Stimulated activated CD4-positive, alpha-beta T cell treated with anti-CD3 and anti-CD28 coated beads, Interleukin-12 subunit alpha, Interleukin-12 subunit beta, amount 100 ng/mL, for 48 hours (primary cell): ENCODE measurements around the gene FN3KRP.

Source experiments
- DNase-seq, 3 donors: peaks; one replicate each; pipeline ENCODE4 v3.0.0-alpha.2; 2020; ENCODE audit warnings: low read depth in 2 of 3, low spot score in 1 of 3

Gene FN3KRP

DNA sequence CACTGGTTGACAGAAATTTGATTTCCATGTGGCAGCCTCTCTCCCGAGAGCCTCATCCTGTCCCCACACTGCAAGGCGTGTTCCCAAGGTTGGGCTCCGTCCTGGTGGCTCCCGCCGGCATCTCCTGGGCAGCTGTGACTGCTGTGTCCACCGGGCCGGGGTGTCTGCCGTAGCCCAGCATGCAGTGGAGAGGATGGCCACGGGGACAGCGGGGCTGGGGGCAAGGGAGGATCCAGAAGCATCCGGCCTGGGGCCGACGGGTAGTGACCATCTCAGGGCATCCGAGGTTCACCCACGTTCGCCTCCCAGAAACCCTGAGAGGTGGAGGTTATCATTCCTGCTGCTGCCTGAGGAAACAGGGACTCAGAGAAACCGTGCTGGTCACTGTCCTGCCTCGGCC is 10.8 kb upstream of the FN3KRP start:
- DNase-seq: no peak

DNA sequence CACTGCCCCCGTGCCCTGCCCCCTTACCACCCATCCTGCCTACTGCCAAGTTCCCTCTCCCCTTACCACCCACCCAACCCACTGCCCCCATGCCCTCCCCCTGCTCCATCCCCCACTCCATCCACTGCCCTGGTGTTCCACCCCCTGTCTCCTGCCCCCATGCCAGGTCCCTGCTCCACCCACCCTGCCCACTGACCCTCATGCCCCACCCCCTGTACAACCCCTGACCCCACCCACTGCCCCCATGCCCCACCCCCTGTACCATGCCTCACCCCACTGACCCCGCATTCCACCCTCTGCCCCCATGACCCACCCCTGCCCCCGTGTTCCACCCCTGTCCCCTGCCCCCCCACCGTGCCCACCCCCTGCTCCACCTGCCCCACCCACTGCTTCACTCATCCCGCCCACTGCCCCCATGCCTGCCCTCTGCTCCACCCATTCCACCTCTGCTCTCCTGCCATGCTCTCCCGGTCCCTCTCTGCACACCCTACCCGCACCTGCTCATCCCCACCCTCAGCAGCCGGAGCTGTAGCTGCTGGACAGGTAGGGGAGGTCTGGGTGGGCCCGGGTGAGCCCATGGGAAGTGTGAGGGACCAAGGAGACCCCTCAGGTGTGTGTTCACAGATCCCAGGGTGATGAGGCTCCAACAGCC is 7.4 kb upstream of the FN3KRP start:
- DNase-seq: no peak

DNA sequence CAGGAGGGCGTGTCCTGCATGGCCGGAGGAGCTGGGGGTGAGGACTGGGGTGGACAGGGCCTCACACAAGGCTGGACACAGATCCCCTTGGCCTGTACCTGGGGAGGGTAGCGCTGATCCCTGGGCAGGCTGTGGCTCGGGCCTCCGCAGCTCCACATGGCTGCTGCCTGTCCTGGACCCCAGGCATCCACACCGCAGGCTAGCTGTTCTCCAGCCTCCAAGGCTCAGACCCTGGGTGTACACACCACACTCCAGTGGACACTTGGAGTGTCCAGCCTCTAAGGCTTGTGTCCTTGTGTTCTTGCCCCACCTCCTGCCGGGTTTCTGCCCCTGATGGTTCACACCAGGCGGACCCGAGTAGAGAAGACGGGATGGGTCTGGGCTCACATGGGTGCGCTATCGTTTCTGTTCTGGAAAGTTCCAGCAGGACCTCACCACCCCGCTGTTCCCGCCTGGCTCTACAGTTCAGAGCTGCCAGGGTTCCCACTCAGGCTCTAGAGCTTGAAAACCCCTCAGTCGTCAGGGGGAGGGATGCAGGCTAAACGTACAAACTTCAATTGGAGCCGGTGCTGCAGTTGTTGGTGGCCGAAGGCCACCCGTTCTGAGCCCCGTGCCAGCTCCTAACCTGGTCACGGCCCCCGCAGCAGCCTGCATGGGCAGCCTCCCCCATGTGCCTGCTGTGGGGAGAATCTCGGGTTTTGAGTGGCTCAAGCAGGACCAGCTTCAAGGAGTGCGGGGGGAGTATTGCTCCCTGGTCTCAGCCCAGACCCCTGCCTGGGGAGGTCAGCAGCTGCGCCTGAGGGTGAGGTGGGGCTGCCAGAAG is 6.6 kb upstream of the FN3KRP start:
- DNase-seq: no peak

DNA sequence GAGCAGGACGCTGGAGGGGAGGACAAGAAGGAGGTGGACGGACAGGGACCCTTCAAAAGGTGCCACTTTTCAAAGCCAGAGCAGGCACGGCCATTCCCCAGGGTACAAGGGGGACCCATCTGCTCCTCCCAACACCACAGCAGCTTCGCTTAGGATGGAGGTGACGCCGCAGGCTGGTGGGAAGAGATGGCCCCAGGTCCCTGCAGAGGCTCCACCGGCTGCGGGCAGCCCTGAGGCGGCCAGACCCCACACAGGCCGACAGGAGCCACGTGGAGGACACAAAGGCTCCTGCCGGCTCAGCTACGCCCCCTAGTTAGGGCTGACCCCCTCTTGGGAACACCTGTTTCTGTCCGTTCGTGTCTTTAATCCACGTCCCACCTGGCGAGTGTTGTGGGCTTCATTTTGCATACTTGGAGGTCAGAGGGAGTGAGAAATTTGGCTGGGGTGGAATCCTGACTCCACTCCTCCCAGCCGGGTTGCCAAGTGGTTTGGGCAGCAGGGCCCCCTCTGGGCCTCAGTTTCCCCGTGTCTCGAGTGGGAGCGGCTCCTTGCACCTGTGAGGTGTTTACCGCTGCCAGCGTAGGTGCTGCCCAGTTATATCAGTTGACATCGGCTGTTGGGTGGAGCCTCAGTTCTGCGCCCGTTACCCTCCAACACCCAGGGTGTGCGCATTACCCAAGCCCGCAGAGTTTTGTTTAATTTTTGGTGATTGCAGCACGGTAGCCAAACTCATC is 5.8 kb upstream of the FN3KRP start:
- DNase-seq: no peak

DNA sequence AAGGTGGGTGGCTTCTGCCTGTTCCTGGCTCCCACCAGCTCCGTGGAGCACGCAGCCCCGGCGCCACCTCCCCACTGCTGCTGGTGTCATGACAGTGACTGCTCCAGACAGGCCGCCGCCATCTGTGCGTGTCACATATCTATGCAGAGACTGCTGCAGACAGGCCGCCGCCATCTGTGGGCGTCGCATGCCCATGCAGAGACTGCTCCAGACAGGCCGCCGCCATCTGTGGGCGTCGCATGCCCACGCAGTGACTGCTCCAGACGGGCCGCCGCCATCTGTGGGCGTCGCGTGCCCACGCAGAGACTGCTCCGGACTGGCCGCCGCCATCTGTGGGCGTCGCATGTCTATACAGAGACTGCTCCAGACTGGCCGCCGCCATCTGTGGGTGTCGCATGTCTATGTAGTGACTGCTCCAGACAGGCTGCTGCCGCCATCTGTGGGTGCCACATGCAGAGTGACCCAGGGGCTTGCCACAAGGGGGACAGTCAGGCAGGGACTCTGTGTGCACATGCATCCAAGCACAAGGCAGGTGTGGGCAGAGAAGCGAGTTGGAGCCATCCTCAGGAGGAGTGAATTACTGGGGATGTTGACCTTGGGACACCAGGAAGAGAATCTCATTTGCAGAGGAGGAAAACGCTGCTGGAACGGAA is 3.3 kb upstream of the FN3KRP start:
- DNase-seq: no peak

DNA sequence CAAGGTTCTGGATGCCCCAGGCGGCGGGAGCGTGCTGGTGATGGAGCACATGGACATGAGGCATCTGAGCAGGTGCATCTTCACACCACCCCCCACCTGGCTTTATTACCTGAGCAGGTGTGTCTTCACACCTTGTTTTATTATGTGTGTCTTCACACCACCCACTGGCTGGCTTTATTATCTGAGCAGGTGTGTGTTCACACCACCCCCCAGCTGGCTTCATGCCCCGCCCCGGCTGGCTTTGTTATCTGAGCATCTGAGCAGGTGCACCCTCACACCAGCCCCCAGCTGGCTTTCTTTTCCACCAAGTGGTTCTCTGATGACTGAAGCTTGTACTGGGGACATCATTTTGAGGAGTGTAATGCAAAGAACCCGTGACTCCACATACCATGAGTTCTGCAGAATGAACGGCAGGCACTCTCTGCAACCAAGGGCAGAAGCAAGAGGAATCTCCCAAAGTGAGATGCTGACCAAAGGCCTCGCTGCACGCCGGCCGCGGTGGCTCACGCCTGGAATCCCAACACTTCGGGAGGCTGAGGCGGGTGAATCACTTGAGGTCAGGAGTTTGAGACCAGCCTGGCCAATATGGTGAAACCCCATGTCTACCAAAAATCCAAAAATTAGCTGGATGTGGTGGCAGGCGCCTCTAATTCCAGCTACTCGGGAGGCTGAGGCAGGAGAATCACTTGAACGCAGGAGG is 2.6 kb downstream of the FN3KRP start:
- no peak for DNase-seq

DNA sequence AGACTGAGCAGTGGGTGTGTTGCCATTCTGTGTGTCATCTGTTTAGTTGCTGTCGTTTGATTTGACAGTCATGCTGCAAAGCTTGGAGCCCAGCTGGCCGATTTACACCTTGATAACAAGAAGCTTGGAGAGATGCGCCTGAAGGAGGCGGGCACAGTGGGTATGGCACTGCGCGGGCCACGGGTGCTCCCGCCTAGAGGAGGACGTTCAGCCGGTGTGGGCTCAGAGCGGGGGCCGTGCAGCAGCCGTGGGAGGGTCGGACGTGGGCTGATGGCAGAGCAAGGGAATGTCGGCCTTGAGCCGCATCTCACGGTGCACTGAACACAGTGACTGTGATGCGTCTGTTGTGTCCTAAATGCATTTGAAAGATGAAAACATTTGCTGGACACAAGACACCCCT is 3.7 kb downstream of the FN3KRP start:
- DNase-seq: no peak

DNA sequence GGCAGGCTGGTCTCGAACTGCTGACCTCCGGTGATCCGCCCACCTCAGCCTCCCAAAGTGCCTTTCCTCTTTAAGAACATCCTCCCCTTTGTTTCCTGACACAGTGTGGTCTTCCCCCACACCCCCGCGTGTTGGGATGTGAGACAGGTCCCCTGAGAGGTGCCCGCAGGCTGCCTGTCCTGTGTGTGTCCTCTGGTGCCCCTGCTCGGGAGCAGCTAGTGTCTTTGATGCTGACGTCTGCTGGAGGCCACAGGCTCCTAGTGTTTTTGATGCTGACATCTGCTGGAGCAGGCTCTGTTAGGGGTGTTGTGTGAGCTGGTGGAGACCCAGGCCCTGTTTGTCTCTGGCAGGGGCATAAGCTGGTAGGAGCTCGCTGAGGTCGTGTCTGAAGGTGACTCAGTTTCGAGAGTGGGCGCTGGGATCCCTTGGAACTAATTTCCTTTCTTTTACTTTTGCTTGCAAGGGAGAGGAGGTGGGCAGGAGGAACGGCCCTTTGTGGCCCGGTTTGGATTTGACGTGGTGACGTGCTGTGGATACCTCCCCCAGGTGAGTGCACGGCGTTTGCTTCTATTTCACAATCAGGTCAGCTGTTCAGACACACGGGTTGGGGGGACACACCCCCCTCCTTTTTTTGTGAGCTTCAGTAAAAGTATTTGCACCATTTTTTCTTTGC is 6.0 kb downstream of the FN3KRP start:
- DNase-seq: no peak

DNA sequence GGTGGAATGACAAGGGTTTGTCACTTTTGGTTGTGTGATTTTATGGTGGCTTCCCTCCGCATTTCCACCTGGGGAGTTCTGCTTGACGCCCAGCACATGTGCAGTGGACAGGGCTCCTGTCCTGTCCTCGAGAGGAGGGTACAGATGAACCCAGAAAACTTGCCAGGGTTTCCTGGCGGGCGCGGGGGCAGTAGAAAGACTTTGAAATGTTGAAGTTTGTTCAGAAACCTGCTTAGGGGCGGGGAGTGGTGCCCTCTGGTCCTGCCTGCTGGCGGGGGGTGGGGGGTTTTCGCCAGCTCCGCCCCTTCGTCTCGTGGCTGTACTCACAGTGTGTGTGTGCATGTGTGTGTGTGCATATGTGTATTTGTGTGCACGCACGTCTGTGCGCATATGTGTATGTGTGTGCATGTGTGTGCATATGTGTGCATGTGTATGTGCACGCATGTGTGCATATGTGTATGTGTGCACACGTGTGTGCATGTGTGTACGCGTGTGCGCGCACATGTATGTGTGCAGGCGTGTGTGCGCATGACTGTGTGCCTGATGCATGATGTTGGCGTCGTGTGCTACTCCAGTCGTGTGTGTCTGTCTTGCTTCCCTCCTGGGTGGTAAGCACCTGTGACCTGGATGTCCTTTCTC is 6.8 kb downstream of the FN3KRP start:
- no peak for DNase-seq

DNA sequence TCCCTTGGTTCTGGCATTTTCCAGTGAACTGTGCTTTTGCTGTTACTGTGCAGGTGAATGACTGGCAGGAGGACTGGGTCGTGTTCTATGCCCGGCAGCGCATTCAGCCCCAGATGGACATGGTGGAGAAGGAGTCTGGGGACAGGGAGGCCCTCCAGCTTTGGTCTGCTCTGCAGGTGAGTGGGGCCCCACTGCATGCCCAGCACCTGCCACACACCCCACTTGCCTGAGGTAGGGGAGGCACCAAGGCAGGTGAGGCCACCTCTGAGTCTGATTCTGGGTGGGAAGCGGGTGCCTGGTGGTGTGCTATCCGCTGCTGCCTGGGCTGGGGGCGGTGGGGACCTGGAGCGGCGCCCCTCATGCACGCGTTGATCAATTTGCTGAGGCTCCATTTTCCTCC is 9.9 kb downstream of the FN3KRP start:
- DNase-seq: no peak

DNA sequence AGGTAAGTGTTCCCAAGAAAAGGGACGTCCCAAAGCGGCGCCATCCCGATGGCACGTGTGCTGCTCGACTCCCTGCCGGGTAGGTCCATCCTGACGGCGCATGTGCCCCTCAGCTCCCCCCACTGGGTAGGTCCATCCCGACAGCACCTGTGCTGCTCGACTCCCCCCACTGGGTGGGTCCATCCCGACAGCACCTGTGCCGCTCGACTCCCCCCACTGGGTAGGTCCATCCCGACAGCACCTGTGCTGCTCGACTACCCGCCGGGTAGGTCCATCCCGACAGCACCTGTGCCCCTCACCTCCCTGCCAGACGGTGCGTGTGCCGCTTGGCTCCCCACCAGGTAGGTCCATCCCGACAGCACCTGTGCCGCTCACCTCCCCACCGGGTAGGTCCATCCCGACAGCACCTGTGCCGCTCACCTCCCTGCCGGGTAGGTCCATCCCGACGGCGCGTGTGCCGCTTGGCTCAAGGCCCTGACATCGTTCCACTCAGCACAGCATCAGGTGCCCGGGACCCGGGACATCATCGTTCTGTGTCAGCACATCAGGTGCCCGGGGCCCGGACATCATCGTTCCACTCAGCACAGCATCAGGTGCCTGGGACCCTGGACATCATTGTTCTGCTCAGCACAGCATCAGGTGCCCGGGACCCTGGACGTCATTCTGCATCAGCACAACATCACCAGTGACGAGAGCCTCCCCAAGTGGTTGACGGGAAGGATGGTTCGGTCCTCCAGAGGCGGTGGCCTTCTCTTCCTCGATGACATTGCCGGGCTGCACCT is 13.2 kb downstream of the FN3KRP start:
- DNase-seq: no peak

DNA sequence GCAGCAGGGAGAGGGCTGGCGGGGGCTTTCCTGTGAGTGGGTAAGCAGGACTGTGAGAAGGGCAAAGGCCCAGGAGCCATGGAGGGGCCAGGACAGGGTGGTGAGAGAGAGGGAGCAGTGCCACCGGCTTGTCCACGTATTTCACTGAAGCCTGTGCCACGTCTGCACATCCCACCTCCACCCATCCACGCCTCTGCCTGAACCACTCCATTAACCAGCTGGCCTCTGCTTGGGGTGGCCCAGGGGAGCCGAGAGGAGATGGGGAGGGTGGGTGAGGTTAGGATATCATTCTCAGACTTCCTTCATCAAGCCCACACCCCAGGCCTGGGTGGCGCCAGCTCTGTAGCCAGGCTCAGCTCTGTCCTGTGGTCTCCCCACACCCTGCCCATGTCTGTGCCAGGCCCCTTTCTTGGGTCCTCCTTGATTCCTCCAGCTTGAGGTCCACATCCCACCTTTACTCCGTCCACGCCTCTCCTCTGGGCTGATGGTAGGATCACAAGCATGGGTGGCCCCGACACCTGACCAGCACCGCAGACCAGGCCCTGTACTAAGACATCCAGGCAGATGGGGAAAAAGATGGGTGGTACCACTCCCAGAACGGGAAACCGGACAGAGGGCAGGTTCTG is 15.7 kb downstream of the FN3KRP start:
- DNase-seq: no peak

DNA sequence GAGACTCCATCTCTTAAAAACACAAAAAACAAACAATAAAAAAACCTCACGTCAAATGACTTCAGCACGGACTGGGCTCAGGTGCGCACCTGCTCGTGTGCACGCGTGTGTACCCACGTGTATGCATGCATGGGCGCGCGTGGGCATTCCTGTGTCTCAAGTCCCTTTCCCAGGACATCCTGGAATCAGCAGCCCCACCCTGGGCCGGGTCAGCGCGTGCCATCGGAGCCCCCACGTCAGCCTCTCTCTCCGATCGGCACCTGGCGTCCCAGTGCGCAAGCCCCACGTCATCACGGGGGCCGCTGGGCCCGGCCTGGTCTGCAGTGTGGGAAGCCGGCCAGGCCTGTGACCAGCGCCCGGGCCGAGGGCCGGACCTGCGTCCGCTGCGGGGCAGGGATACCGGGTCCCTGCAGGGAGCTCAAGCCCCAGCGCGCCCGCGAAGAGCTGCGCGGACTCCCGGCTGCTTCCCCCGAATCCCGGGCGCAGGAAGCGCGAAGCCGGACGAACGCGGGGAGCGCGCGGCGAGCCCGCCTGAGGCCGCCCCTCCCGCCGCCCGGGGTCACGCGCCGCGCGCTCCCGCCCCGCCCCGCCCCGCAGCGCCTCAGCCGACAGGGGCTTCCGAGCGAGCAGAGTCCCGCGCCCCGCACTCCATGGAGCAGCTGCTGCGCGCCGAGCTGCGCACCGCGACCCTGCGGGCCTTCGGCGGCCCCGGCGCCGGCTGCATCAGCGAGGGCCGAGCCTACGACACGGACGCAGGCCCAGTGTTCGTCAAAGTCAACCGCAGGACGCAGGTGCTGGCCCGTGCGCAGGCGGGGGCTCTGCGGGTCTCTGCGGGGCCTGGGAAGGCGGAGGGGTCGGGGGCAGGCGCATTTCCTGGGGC is 18.7 kb downstream of the FN3KRP start, which contains the start of gene FN3K:
FN3K (plus strand) TSS at position 629 of the 880 bp plus-strand sequence; CDS start at position 651, 22 bp downstream.
- DNase-seq: no peak

DNA sequence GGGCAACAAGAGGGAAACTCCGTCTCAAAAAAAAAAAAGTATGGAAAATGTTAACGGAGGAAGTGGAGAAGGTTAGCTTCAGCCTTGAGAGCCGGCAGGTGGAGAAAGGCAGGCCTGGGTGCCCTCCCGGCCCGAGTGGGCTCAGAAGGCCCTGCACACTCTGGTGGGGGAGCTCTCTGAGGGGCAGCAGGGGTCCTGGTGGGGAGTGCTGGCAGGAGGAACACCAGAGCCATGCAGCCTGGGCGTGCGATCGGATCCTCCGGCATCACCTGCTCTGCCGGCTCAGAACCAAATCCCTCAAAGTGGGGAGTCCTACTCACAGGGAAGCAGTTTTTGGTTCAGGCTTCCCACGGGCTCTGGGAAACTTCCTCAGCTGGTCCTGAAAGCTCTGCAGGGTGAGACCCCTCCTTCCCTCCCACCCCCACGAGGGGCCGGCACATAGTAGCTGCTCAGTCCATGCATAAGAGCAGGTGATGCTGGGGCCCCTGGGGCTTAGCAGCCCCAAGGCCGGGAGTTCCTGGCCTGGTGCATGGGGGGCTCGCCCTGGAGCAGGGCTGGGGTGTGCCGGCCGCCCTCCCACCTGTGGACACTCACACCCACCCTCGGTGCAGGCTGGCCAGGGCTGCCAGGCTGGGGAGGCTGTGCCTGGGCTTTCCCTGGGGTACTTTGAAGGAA is 20.1 kb downstream of the FN3KRP start:
- DNase-seq: no peak

DNA sequence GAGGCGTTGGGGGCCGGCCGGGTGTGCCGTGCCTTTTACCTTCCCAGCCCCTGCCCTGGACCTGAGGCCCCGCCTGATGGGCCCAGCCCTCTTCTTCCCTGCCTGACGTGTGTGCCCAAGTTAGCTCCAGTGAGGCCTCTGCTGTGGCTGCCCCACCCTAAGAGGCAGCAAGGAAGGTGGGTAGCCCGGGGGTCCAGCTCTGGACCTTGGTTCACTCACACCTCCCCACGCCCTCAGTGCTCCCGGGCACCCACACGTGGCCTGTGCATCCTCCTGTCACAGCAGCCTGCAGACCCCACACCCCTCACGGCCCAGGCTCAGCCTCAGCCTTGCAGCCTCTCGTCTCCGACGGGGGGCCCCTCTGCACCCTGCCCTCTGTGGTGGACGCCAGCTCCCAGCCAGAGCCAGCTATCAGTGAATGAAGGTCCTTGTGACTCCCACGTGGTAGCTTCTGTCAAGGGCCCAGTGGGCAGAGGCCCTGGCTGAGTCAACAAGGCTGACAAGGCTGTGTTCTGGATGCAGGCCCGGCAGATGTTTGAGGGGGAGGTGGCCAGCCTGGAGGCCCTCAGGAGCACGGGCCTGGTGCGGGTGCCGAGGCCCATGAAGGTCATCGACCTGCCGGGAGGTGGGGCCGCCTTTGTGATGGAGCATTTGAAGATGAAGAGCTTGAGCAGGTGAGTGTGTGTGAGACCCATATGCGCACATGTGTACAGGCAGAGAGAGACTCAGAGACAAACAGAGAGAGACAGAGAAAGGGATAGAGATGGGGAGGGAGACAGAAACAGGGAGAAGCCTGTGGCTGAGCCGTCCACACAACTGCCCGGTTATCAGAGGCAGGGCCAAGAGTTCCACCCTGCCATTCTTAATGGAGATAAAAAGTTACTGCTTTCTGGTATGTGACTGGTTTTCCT is 21.7 kb downstream of the FN3KRP start:
- DNase-seq: no peak
